DND-41 (cell line): ENCODE measurements around the gene LZTFL1.

Experiments
- CTCF ChIP-seq: IDR thresholded peaks from 2 replicates; pipeline ENCODE4 v1.5.1; 2012; ENCODE audit warnings: borderline replicate concordance, low read length, moderate library complexity, mild to moderate bottlenecking; ENCODE audit not compliant: poor library complexity, severe bottlenecking; ENCODE audit errors: extremely low read depth
- EZH2 ChIP-seq: IDR thresholded peaks from 3 replicates; pipeline ENCODE4 v1.6.1; 2012; ENCODE audit warnings: borderline replicate concordance, low read depth, mild to moderate bottlenecking, moderate library complexity, low read length, inconsistent platforms; ENCODE audit not compliant: severe bottlenecking

GRCh38 chr3:45858809-45859543 is 17.1 kb upstream of the LZTFL1 start:
- no peak for TF ChIP-seq CTCF
- no peak for TF ChIP-seq EZH2
